Mucosa of descending colon (tissue), 3 donors: ENCODE measurements around the gene ATP5PB. TPM values are rescaled to one million over a fixed set of nuclear protein-coding genes. Genes with fewer than 3 reads are reported as not detected.

ENCODE experiments used
- ATAC-seq: fragments of 200-7000 bp; cut with Tn5 transposase; one replicate; pipeline ENCODE4 v1.9.1; 2020; ENCODE audit warnings: mild to moderate bottlenecking, moderate library complexity
- DNase-seq, 3 donors: peaks; one replicate each; pipeline ENCODE4 v3.0.0-alpha.2; 2020
- H3K36me3 ChIP-seq: fragments of 200-600 bp; one replicate; pipeline ENCODE4 v1.8.0; 2021; ENCODE audit warnings: low read depth, mild to moderate bottlenecking
- H3K4me1 ChIP-seq: fragments of 200-600 bp; one replicate; pipeline ENCODE4 v1.8.0; 2021; ENCODE audit warnings: low read depth, mild to moderate bottlenecking
- H3K4me3 ChIP-seq: fragments of 200-600 bp; one replicate; pipeline ENCODE4 v1.8.0; 2021; ENCODE audit warnings: mild to moderate bottlenecking
- H3K9me3 ChIP-seq: fragments of 200-600 bp; one replicate; pipeline ENCODE4 v1.8.0; 2021; ENCODE audit warnings: mild to moderate bottlenecking
- intact Hi-C, 2 donors: fragments of 100-400 bp; cut with DNase I in 1 of 2; cut with micrococcal nuclease in 1 of 2; formaldehyde crosslinking; loops; one replicate each; pipeline versions ENCODE4 v1.11.0 to v1.11.1; 2022; cut with DNase I, micrococcal nuclease
- total RNA-seq, 3 donors: library from RNA; stranded (reverse); fragmentation: NEBNext Ultra II Directional in 2 of 3; extraction: Animal tissue kit (Norgen Biotek cat#: 25700) in 2 of 3; gene quantifications; one replicate each; pipeline versions ENCODE4 v1.2.1 to v1.2.4, GENCODE V29; 2021 to 2023
- TF ChIP-seq, protein P1 (sequence below): fragments of 200-600 bp; IDR thresholded peaks from one replicate; pipeline ENCODE4 v1.8.0; 2022; ENCODE audit warnings: antibody characterized with exemption, mild to moderate bottlenecking
- donor health status: DM: no; HTN: no; CAD: no; lungs with moderate emphysema.
- donor health status: DM: no; HTN: no; CAD: no.
- donor health status: DM: no; HTN: yes; CAD: no.

The ATP5PB gene
- total RNA-seq, 3 donors from 2014 or later: 274 to 427 (median 390) TPM

DNA sequence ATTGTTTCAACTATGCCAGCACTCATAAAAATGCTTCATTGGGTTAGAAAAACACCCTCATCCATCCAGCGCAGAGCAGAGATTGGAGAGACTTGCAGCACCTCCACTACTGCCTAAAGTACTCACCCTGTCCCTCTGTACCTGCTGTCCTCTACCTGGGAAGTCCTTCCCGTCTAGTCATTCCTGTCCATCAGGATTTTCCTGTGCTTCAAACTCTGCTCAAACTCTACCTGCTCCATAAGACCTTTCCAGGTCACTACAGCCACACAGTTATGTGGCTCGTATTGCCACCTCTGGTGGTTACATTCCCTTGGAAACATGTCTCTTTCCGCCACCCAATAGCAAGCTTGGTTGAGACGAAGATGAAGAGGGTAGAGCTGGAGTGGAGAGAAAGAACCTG, 28.9 kb upstream of the ATP5PB start:
- DNase-seq (no peak), ATAC-seq (no peak)
- H3K36me3 ChIP-seq: no peaks in the 10 kb centered on the region
- TF ChIP-seq, protein P1, sequence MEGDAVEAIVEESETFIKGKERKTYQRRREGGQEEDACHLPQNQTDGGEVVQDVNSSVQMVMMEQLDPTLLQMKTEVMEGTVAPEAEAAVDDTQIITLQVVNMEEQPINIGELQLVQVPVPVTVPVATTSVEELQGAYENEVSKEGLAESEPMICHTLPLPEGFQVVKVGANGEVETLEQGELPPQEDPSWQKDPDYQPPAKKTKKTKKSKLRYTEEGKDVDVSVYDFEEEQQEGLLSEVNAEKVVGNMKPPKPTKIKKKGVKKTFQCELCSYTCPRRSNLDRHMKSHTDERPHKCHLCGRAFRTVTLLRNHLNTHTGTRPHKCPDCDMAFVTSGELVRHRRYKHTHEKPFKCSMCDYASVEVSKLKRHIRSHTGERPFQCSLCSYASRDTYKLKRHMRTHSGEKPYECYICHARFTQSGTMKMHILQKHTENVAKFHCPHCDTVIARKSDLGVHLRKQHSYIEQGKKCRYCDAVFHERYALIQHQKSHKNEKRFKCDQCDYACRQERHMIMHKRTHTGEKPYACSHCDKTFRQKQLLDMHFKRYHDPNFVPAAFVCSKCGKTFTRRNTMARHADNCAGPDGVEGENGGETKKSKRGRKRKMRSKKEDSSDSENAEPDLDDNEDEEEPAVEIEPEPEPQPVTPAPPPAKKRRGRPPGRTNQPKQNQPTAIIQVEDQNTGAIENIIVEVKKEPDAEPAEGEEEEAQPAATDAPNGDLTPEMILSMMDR: no peak
- no peaks in the 10 kb centered on the region for H3K4me1 ChIP-seq
- H3K4me3 ChIP-seq: no peak overlapping the region
- H3K9me3 ChIP-seq: no peaks in the 10 kb centered on the region
- intact Hi-C loops: no loop called here

DNA sequence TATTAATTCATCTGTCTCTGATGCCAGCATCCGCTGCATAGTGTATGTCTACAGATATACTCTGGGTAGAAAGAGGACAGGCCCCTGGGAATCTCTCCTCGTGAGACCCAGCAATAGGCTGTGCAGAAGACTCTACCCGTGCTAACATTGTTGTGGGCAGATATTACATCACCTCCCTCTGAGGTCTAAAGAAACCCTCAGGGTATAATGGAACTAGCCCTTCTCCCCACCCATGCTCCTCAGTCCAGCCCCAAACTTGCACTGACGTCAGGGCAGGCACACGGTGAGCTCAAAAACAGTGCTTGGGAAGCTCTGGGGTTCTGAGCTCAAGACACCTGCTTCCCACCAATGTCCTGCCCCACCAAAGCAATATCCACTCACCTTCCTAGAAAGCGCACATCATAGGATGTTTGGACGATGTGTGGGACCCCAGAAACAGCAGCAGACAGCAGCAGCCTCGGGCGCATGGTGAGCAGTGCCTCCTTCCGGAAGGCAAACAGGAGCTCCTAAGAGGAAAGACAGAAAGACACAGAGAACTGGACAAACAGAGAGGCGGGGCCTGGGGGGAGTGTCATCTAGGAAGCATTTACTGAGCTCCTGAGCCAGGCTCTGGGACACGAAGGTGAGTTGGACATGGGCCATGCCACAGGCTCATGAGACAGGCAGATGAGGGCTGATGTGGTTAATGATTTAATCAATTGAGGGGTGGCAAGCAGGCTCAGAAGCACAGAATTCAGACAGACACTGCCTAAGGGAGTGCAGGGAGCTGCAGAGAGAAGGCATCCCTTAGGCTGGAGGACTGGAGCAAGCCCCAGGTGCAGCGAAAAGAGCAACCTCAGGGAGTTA, 26.5 kb upstream of the ATP5PB start:
- Histone ChIP-seq H3K4me3 (no peak overlapping the region), H3K9me3 (no peaks in the 10 kb centered on the region), H3K36me3 (no peaks in the 10 kb centered on the region), H3K4me1 (no peaks in the 10 kb centered on the region)
- ATAC-seq (peak; percentile 96), DNase-seq (peak; percentile 79 to 87 (median 82))
- intact Hi-C loops: no loop called here
- TF ChIP-seq, protein P1: no peak

DNA sequence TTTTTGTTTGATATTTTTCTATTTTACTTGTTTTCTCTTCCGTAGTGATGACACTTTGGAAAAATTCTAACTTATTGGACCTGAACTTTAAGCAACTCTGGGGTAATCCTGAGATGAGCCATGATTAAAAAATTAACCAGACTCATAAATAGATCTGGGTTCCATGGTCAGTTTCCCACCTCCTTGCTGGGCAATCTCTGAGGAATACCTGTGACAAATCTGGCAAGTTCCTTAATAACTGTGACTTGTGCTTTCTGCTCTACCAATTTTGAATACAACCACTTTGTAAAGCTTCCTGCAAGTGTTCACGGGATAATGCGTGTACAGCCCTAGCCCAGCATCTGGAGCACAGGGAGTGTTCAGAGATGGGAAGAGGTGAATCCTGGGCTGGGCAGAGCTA, 25.0 kb upstream of the ATP5PB start:
- H3K36me3 ChIP-seq: no peaks in the 10 kb centered on the region
- H3K9me3 ChIP-seq: no peaks in the 10 kb centered on the region
- H3K4me3 ChIP-seq: no peak overlapping the region
- H3K4me1 ChIP-seq: no peaks in the 10 kb centered on the region
- DNase-seq (no peak), ATAC-seq (no peak)
- intact Hi-C loops: no loop called here
- TF ChIP-seq, protein P1: no peak

DNA sequence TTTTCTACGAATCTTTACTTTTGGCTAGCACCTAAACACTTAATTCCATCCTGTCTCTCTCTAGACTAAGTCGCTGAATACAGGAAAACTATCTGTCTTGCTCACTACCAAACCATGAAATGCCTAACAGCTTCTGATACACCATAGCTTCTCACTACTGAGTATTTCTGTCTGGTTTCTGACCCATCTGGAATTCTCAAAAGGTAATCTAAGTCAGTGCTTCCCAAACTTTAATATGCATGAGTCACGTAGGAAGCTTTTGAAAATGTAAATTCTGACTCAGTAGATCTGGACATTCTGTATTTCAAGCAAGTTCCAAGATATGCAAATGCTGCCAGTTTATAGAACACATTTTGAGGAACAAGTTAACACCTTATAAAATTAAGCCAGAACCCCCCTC, 12.5 kb upstream of the ATP5PB start:
- Histone ChIP-seq H3K4me3 (no peak overlapping the region), H3K4me1 (no peaks in the 10 kb centered on the region), H3K9me3 (no peaks in the 10 kb centered on the region), H3K36me3 (no peaks in the 10 kb centered on the region)
- DNase-seq (no peak), ATAC-seq (no peak)
- TF ChIP-seq, protein P1: no peak
- intact Hi-C loops: no loop called here

DNA sequence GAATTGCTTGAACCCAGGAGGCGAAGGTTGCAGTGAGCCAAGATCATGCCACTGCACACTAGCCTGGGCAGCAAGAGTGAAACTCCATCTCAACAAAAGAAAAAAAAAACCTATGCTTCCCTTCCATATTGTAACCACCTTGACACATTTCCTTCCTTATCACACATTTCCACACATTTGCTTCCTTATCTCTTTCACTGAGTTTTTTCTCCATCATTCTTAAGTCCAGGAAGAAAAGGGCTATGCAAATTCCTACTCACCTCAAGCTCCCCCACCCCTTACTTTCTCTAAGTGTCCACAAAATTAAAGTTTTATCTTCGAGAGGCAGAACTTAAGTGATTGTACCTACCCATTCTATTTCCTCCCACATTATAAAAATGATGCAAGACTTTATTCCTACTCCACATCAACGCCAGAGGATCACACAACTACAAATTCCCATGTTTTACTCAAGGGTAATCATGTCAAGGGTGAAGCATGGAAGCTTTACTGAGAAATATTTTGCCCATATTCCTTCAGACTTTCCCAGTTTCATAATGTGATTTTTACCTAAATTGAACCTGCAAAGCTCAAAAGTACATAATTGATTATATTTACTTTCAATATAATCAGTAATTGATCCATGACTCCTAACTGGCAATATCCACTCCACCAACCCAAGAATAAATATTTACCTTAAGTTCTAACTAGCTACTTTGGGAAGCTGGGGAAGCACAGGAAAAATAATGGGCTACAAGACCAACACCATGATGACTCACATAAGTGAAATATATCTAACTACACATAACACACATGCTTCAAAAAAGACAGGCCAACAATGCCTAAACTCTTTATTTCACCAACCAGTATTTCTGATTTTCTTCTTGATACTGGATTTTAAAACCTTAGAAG, 9.6 kb upstream of the ATP5PB start:
- Histone ChIP-seq H3K4me1 (no peaks in the 10 kb centered on the region), H3K9me3 (no peaks in the 10 kb centered on the region), H3K36me3 (no peaks in the 10 kb centered on the region), H3K4me3 (no peak overlapping the region)
- no peak for ATAC-seq
- TF ChIP-seq, protein P1: no peak
- no peak for DNase-seq
- intact Hi-C loops: no loop called here
